SU-DHL-6 (cell line): Measurements from ENCODE around the gene HCRTR1.

Experiments used
- H2AFZ ChIP-seq: fragments of 200-600 bp; sonication (generic); 2 replicates; pipeline ENCODE4 v1.6.1; 2014; ENCODE audit warnings: low read depth, mild to moderate bottlenecking, moderate library complexity, mixed read lengths, antibody characterized with exemption, low read length; ENCODE audit not compliant: severe bottlenecking
- H3F3A ChIP-seq: fragments of 200-600 bp; shearing (Covaris generic); 2 replicates; pipeline ENCODE4 v1.6.0; 2016; ENCODE audit warnings: antibody characterized with exemption, mild to moderate bottlenecking; ENCODE audit not compliant: insufficient read depth
- H3K27ac ChIP-seq: fragments of 200-600 bp; sonication (generic); 2 replicates; pipeline ENCODE4 v1.5.1; 2016; ENCODE audit warnings: low read depth, mild to moderate bottlenecking, low read length, moderate library complexity, mixed read lengths
- H3K27me3 ChIP-seq: fragments of 200-600 bp; sonication (generic), shearing (Covaris generic); 2 replicates; pipeline ENCODE4 v1.6.0; 2014; ENCODE audit warnings: mild to moderate bottlenecking, low read length
- H3K36me3 ChIP-seq: fragments of 200-600 bp; sonication (generic); 2 replicates; pipeline ENCODE4 v1.6.1; 2014; ENCODE audit warnings: mild to moderate bottlenecking, low read length, mixed read lengths
- H3K4me2 ChIP-seq: fragments of 300-600, 200-600 bp; shearing (Covaris generic), sonication (generic); 2 replicates; pipeline ENCODE4 v1.6.0; 2014; ENCODE audit warnings: low read length, low read depth, mild to moderate bottlenecking; ENCODE audit not compliant: poor library complexity, severe bottlenecking
- H3K4me3 ChIP-seq: fragments of 200-600 bp; sonication (generic); 2 replicates; pipeline ENCODE4 v1.5.1; 2014; ENCODE audit warnings: antibody characterized with exemption, low read length, mild to moderate bottlenecking, mixed read lengths; ENCODE audit not compliant: insufficient read depth, poor library complexity, severe bottlenecking
- H3K79me2 ChIP-seq: fragments of 200-600 bp; sonication (generic); 2 replicates; pipeline ENCODE4 v1.6.1; 2014; ENCODE audit warnings: mild to moderate bottlenecking, low read length, moderate library complexity; ENCODE audit not compliant: insufficient read depth
- H3K9ac ChIP-seq: fragments of 200-600 bp; sonication (generic); 2 replicates; pipeline ENCODE4 v1.7.0; 2014; ENCODE audit warnings: mild to moderate bottlenecking, low read length
- H3K9me2 ChIP-seq: fragments of 200-600 bp; sonication (generic); replicated peaks from 2 replicates; pipeline ENCODE4 v1.6.1; 2014; ENCODE audit warnings: low read length; ENCODE audit not compliant: insufficient read depth
- H3K9me3 ChIP-seq: fragments of 200-600 bp; sonication (generic); 2 replicates; pipeline ENCODE4 v1.6.1; 2014; ENCODE audit warnings: low read length, mixed read lengths; ENCODE audit not compliant: insufficient read depth
- H4K20me1 ChIP-seq: fragments of 200-600 bp; sonication (generic); 2 replicates; pipeline ENCODE4 v1.6.1; 2014; ENCODE audit warnings: low read depth, mild to moderate bottlenecking, antibody characterized with exemption, low read length, moderate library complexity, mixed read lengths
- CTCF ChIP-seq: fragments of 200-600 bp; sonication (generic); IDR thresholded peaks from one replicate; pipeline ENCODE4 v1.5.1; 2017; ENCODE audit warnings: antibody characterized with exemption, mild to moderate bottlenecking, low read length, moderate library complexity; ENCODE audit not compliant: insufficient read depth, poor library complexity, severe bottlenecking
- EZH2phosphoT487 ChIP-seq: fragments of 200-600 bp; sonication (generic), shearing (Covaris generic); conservative IDR thresholded peaks from 2 replicates; pipeline ENCODE4 v1.6.1; 2018; ENCODE audit warnings: mild to moderate bottlenecking, antibody characterized with exemption, low read length, moderate library complexity, mixed read lengths

The HCRTR1 gene

GRCh38 chr1:31595836-31596736 is 21.4 kb upstream of the HCRTR1 start:
- no peak overlapping the region for H3K9ac ChIP-seq
- H3K9me3 ChIP-seq = no peaks in the 10 kb centered on the region
- H3K4me2 ChIP-seq = no peak overlapping the region
- no peak overlapping the region for H3K27ac ChIP-seq
- no peaks in the 10 kb centered on the region for H4K20me1 ChIP-seq
- TF ChIP-seq EZH2phosphoT487 (no peak), CTCF (no peak)
- no peaks in the 10 kb centered on the region for H3K9me2 ChIP-seq
- no peak overlapping the region for H2AFZ ChIP-seq
- no peaks in the 10 kb centered on the region for H3K36me3 ChIP-seq
- H3K79me2 ChIP-seq = no peaks in the 10 kb centered on the region
- 0 out of 2 replicates have a peak, but pooled peaks cover 3% of the 10 kb centered on the region for H3K27me3 ChIP-seq
- no peak overlapping the region for H3K4me3 ChIP-seq
- H3F3A ChIP-seq = no peaks in the 10 kb centered on the region

GRCh38 chr1:31596737-31597097 is 20.8 kb upstream of the HCRTR1 start:
- Histone ChIP-seq H3K9me3 (no peaks in the 10 kb centered on the region), H3K9me2 (no peaks in the 10 kb centered on the region), H3K4me2 (no peak overlapping the region), H3K36me3 (no peaks in the 10 kb centered on the region), H3K27me3 (0 out of 2 replicates have a peak, but pooled peaks cover 3% of the 10 kb centered on the region), H3K4me3 (no peak overlapping the region), H3K9ac (no peak overlapping the region), H3K79me2 (no peaks in the 10 kb centered on the region), H3K27ac (no peak overlapping the region), H2AFZ (no peak overlapping the region), H3F3A (no peaks in the 10 kb centered on the region), H4K20me1 (no peaks in the 10 kb centered on the region)
- TF ChIP-seq CTCF (no peak), EZH2phosphoT487 (no peak)

- Histone ChIP-seq H3K4me3 (no peak overlapping the region), H3F3A (no peaks in the 10 kb centered on the region), H3K36me3 (no peaks in the 10 kb centered on the region), H3K27me3 (0 out of 2 replicates have a peak, but pooled peaks cover 3% of the 10 kb centered on the region), H3K9me2 (no peaks in the 10 kb centered on the region), H3K4me2 (no peak overlapping the region), H4K20me1 (no peaks in the 10 kb centered on the region), H2AFZ (no peak overlapping the region), H3K9me3 (no peaks in the 10 kb centered on the region), H3K9ac (no peak overlapping the region), H3K27ac (no peak overlapping the region), H3K79me2 (no peaks in the 10 kb centered on the region)
- TF ChIP-seq CTCF = no peak
- TF ChIP-seq EZH2phosphoT487 = no peak
Measured at GRCh38 chr1:31598980-31599379, 18.5 kb upstream of the HCRTR1 start.
